GM19023 (cell line): Measurements from ENCODE around the gene GABRB2.
"Not testable (repeated sequence)": the region's sequence is repeated elsewhere in the genome, so short reads cannot be mapped to it uniquely, and the experiment has no call there.

Source experiments
- ATAC-seq: cut with Tn5 transposase; IDR thresholded peaks from one replicate; pipeline ENCODE4 v1.9.1; 2021; ENCODE audit warnings: mild to moderate bottlenecking, moderate library complexity; ENCODE audit not compliant: unreplicated experiment

GABRB2 gene

GRCh38 chr5:161258438-161258837 is 288.1 kb downstream of the GABRB2 start:
- ATAC-seq, result no peak

GRCh38 chr5:161256957-161257356 is 289.6 kb downstream of the GABRB2 start:
- ATAC-seq, result no peak

GRCh38 chr5:161252955-161253354 is 293.6 kb downstream of the GABRB2 start:
- ATAC-seq, result not testable (repeated sequence)

- ATAC-seq, result no peak
These were observed 299.8 kb downstream of the GABRB2 start for GRCh38 chr5:161246749-161247148.

GRCh38 chr5:161245846-161246245 is 300.7 kb downstream of the GABRB2 start:
- not testable (repeated sequence) for ATAC-seq
